Fibroblast of skin of right quadriceps (primary cell): ENCODE data around the gene SPACA7.
A peak's percentile ranks its signal among the peaks of the same experiment; 100 is the strongest.

ENCODE experiments used
- DNase-seq: peaks from one replicate; pipeline ENCODE4 v3.0.0-alpha.2; 2013

The SPACA7 gene

DNA sequence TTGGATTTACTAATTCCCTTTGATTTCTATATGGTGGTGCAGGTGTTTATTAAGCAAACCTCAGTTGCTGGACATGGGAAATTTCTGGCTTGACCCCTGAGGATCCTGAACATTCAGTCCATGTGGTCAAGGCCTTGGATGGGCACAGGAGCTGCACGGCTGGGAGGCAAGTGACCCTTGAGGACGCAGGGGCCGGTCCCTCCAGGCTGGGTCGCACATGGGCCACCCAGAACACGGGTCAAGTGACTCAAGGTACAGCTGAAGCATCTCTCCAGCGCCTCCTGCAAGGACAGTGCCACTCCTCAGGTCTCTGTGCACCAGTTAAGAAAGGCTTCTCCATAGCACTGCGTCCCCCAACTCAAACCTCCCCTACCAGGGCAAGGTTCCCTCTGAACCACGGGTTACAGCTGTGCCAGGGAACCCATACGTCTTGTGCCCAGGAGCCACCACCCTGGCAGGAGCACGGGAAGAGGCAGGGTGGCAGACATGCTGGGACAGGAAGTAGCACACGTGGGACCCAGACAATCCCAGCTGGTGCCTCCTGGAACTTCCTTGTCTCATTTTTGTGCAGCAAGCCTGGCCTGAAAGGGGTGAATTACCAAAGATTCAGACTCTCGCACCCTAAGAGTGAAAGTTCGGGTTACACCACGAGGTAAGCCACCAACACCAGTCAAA, 93.1 kb downstream of the SPACA7 start:
- DNase-seq, result no peak

DNA sequence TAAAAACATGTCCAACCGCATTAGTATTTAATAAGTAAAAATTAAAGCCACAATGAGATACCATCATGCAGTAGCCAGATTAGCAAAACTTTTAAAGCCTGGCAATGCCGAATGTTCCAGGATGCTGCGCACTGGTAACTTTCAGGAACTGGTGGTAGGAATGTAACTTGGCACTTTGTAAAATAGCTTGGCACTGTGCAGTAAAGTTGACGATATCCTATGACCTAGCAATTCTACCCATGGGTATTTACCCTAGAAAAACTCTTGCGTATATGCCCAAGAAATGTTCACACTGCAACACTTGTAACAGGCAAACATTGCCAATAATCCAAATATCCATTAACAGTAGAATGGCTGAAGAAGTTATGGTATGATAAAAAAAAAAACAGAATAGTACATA, 97.7 kb downstream of the SPACA7 start:
- no peak for DNase-seq

DNA sequence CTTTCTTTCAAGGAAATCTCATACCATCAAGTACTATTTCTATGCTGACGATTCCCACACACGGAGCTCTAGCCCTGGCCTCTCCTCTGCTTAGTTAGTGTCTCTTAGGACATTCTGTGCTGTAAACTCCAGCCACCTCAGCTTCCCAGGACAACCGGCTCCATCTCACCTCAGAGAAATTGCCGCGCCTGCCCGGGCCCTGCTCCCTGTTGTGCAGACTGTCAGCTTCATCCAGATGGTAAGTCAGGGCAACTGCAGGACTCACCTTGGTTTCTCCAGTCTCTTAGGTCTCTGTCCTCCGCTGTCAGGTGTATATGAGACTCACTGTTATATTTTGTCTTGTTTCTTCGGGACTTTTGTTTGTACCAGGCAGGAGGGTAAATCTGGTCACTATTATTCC, 98.7 kb downstream of the SPACA7 start:
- DNase-seq, result no peak

DNA sequence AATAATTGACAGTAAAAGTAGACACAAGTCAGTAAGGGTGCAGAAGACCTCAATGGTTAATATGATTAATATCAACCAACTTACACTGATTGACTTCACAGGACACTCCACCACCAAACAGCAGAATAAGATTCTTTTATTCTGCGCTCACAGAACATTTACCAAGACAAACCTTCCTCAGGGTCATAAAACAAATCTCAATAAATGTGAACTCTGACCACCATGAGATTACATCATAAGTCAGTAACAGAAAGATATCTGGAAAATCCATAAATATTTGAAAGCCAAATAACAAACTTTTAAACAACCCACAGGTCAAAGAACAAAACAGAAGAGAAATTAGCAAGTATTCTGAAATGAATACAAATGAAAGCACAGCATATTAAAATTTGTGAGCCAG, 99.7 kb downstream of the SPACA7 start:
- DNase-seq, result no peak

DNA sequence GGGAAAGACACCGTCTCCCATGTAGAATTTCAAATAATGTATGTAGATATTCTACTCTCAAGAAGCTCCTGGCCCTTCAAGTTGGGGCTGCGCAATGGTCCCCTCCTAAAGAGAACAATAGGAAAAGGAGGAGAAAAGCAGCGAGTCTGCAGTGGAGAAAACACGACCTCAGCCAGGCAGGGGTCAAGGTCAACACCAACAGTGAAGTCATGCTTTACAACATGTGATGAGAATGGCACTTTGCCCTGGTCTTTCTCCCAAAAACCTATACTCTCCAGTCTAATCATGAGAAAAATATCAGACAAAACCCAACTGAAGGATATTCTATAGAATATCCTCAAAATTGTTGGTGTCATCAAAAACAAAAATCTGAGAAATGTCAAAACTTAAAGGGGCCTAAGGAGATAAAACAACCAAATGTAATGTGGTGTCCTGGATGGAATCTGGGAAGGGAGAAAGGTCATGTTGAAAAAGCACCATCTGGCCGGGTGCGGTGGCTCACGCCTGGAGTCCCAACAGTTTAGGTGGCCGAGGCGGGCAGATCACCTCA, 101.0 kb downstream of the SPACA7 start:
- no peak for DNase-seq

DNA sequence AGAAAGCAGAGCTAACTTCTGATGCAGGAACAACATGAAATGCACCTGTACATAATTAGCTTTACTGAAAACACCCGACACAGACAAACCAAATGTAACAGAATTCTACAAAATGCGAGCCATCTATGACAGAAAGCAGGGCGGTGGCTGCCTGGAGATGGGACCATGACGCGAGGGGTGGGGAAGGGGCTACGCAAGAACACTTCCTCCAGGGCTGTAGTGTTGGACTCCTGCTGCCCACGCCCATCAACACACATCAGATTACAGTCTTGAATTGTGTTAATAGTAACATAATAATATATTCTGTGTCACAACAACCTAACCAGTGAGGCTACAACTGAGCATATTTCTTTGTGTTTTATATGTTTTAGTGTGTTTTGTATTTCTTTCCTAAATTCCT, 103.2 kb downstream of the SPACA7 start:
- DNase-seq, result no peak

DNA sequence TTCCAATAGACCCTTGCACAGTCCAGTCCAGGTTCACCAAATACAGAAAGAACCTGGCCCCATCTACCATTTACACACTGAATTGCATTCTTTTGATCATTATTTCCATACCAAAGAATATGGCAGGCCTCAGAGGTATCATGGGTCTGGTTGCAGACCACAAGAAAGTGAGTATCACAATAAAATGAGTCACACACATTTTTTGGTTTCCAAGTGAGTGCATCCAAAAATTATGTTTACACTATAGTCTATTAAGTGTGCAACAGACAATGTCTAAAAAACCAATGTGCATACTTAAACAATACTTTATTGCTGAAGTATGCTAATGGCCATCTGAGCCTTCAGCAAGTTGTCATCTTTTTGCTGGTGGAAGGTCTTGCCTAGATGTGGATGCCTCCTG, 105.3 kb downstream of the SPACA7 start:
- DNase-seq, result peak; percentile 23

DNA sequence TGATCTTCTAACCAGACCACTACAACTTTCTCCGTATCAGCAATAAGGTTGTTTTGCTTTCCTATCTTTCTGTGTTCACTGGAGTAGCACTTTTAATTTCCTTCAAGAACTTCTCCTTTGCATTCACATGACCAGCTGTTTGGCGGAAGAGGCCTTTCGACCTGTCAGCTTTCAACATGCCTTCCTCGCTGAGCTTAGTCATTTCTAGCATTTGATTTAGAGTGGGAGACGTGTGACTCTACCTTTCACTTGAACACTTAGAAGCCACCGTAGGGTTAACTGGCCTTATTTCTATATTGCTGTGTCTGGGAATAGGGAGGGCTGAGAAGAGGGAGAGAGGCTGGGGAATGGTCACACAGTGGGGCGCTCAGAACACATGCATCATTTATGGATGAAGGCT, 107.1 kb downstream of the SPACA7 start:
- no peak for DNase-seq
